ENCODE measurements around the gene SDK1.

The SDK1 gene

DNA sequence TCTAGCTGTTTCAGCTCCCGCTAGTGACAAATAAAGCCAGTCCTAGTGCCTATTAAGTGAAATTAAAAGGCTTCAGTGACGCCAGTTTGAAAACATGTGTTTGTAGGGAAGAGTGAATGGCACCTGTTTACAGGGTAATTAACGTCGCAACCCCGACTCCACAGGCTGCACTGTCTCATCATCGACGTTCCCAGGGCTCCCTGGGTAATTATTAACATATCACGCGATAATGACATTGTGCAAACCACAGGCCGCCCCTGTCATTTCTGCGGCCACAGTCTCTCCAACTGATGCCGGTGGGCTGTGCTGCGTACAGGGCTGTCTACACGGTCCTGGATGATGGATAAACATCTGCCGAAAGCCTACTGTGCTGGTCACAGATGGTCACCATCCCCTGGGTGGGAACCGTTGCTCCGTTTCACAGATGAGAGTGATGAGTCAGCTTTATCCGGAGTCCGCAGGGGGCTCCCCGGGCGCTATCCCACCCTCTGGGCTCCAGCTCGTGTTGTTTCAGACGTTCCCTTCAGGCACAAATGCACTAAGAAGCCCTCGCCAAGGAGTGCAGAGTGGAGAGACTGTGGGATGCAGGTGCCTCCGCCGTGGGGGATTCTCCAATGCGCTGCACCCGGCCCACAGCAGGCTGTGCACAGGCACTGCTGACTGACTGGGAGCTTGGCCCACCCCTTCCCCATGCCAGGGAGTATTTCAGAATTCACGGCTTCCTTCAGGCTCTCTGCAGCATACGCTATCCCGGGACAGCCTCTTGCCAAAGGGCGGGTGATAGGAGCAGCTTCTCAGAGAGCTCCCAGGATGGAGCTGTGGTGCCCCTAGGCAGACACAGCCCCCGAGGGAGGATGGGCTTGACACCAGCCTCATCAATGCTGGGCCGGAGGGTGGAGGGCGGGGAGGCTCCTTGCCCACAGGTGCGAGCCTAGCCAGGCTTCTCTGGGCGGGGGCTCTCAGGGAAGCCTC, 889.2 kb downstream of the SDK1 start:
- no peaks in the 10 kb centered on the region for H3K4me1 ChIP-seq (ENCODE audit: control insufficient read depth, insufficient read depth, low read length)
- H3K27ac ChIP-seq (ENCODE audit: extremely low read depth, low read depth, low read length) = no peak overlapping the region
- H3K36me3 ChIP-seq (ENCODE audit: control insufficient read depth in 2 of 2, insufficient read depth in 1 of 2, low read length in 2 of 2) = no peaks in the 10 kb centered on the region
- H3K9me3 ChIP-seq (ENCODE audit: control insufficient read depth, insufficient read depth, low read depth, low read length) = no peaks in the 10 kb centered on the region
- ChIA-PET POLR2A (no interaction called here), CTCF (no interaction called here)
- TF ChIP-seq ZIC2 (tag by site-specific recombination; IDR thresholded peaks at IDR 0.05) (0 out of 2 replicates have a peak, but pooled peaks have one; percentile 19), ZSCAN30 (tag by site-specific recombination; IDR thresholded peaks at IDR 0.05) (no peak)
- no peak overlapping the region for H3K4me3 ChIP-seq (ENCODE audit: low read depth, low read length)

- TF ChIP-seq ZNF791 (tag by site-specific recombination; IDR thresholded peaks at IDR 0.05) (no peak), ZEB2 (tag by site-specific recombination; IDR thresholded peaks at IDR 0.05) (no peak), ZSCAN16 (tag by site-specific recombination; IDR thresholded peaks at IDR 0.05) (no peak), ZNF560 (tag by site-specific recombination; IDR thresholded peaks at IDR 0.05; ENCODE audit: borderline replicate concordance) (no peak), ZSCAN18 (tag by site-specific recombination; IDR thresholded peaks at IDR 0.05) (no peak), GLI2 (tag by site-specific recombination; IDR thresholded peaks at IDR 0.05; ENCODE audit: borderline replicate concordance, low read depth) (no peak), ZNF140 (tag by site-specific recombination; IDR thresholded peaks at IDR 0.05) (no peak), ZNF239 (tag by site-specific recombination; IDR thresholded peaks at IDR 0.05) (no peak), ZNF626 (tag by site-specific recombination; IDR thresholded peaks at IDR 0.05) (no peak), ZNF548 (tag by site-specific recombination; IDR thresholded peaks at IDR 0.05) (no peak), ZNF148 (tag by site-specific recombination; IDR thresholded peaks at IDR 0.05; ENCODE audit: borderline replicate concordance) (no peak), ZNF707 (tag by site-specific recombination; IDR thresholded peaks at IDR 0.05) (no peak), ZXDB (tag by site-specific recombination; IDR thresholded peaks at IDR 0.05) (no peak)
- TF ChIP-seq, protein P1, sequence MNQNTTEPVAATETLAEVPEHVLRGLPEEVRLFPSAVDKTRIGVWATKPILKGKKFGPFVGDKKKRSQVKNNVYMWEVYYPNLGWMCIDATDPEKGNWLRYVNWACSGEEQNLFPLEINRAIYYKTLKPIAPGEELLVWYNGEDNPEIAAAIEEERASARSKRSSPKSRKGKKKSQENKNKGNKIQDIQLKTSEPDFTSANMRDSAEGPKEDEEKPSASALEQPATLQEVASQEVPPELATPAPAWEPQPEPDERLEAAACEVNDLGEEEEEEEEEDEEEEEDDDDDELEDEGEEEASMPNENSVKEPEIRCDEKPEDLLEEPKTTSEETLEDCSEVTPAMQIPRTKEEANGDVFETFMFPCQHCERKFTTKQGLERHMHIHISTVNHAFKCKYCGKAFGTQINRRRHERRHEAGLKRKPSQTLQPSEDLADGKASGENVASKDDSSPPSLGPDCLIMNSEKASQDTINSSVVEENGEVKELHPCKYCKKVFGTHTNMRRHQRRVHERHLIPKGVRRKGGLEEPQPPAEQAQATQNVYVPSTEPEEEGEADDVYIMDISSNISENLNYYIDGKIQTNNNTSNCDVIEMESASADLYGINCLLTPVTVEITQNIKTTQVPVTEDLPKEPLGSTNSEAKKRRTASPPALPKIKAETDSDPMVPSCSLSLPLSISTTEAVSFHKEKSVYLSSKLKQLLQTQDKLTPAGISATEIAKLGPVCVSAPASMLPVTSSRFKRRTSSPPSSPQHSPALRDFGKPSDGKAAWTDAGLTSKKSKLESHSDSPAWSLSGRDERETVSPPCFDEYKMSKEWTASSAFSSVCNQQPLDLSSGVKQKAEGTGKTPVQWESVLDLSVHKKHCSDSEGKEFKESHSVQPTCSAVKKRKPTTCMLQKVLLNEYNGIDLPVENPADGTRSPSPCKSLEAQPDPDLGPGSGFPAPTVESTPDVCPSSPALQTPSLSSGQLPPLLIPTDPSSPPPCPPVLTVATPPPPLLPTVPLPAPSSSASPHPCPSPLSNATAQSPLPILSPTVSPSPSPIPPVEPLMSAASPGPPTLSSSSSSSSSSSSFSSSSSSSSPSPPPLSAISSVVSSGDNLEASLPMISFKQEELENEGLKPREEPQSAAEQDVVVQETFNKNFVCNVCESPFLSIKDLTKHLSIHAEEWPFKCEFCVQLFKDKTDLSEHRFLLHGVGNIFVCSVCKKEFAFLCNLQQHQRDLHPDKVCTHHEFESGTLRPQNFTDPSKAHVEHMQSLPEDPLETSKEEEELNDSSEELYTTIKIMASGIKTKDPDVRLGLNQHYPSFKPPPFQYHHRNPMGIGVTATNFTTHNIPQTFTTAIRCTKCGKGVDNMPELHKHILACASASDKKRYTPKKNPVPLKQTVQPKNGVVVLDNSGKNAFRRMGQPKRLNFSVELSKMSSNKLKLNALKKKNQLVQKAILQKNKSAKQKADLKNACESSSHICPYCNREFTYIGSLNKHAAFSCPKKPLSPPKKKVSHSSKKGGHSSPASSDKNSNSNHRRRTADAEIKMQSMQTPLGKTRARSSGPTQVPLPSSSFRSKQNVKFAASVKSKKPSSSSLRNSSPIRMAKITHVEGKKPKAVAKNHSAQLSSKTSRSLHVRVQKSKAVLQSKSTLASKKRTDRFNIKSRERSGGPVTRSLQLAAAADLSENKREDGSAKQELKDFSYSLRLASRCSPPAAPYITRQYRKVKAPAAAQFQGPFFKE (tag by site-specific recombination; IDR thresholded peaks at IDR 0.05; ENCODE audit: borderline replicate concordance) = no peak
- TF ChIP-seq, protein P2, sequence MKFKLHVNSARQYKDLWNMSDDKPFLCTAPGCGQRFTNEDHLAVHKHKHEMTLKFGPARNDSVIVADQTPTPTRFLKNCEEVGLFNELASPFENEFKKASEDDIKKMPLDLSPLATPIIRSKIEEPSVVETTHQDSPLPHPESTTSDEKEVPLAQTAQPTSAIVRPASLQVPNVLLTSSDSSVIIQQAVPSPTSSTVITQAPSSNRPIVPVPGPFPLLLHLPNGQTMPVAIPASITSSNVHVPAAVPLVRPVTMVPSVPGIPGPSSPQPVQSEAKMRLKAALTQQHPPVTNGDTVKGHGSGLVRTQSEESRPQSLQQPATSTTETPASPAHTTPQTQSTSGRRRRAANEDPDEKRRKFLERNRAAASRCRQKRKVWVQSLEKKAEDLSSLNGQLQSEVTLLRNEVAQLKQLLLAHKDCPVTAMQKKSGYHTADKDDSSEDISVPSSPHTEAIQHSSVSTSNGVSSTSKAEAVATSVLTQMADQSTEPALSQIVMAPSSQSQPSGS (tag by site-specific recombination; IDR thresholded peaks at IDR 0.05; ENCODE audit: low read depth) = no peak
- Histone ChIP-seq H3K4me3 (ENCODE audit: low read depth, low read length) (no peak overlapping the region), H3K4me1 (ENCODE audit: control insufficient read depth, insufficient read depth, low read length) (no peaks in the 10 kb centered on the region), H3K36me3 (ENCODE audit: control insufficient read depth in 2 of 2, insufficient read depth in 1 of 2, low read length in 2 of 2) (no peaks in the 10 kb centered on the region), H3K27ac (ENCODE audit: extremely low read depth, low read depth, low read length) (no peak overlapping the region), H3K9me3 (ENCODE audit: control insufficient read depth, insufficient read depth, low read depth, low read length) (no peaks in the 10 kb centered on the region)
- ChIA-PET CTCF (no interaction called here), POLR2A (no interaction called here)
Measured at GRCh38 chr7:4191046-4191445, 890.0 kb downstream of the SDK1 start.

All from HEK293 (cell line).